GM12878 (cell line): Measurements from ENCODE around the gene SPDYE2B.
"Not testable (repeated sequence)": the region's sequence is repeated elsewhere in the genome, so short reads cannot be mapped to it uniquely, and the experiment has no call there.

Experiments
- ATF2 ChIP-seq: IDR thresholded peaks from 2 replicates; pipeline ENCODE4 v1.6.1; 2012; ENCODE audit warnings: low read length, inconsistent platforms
- CREB1 ChIP-seq: IDR thresholded peaks from 2 replicates; pipeline ENCODE4 v1.6.1; 2012; ENCODE audit warnings: low read depth, mild to moderate bottlenecking, inconsistent platforms
- EGR1 ChIP-seq, 2 experiments: IDR thresholded peaks; 1 replicate in 1 of 2; 2 replicates in 1 of 2; pipeline ENCODE4 v1.6.1; 2011 to 2012; ENCODE audit warnings: low read depth in 2 of 2, low read length in 2 of 2, borderline replicate concordance in 1 of 2, mild to moderate bottlenecking in 1 of 2, moderate library complexity in 1 of 2
- ESRRA ChIP-seq: IDR thresholded peaks from 2 replicates; pipeline ENCODE4 v1.6.1; 2012; ENCODE audit warnings: mild to moderate bottlenecking, low read length, improper control_type of control experiment
- HDGF ChIP-seq: fragments of 450-650 bp; IDR thresholded peaks from 2 replicates; pipeline ENCODE4 v1.6.1; 2016; ENCODE audit warnings: antibody characterized with exemption
- IRF3 ChIP-seq: fragments of 450-650 bp; IDR thresholded peaks from 2 replicates; pipeline ENCODE4 v1.6.1; 2014; ENCODE audit warnings: mild to moderate bottlenecking
- MEF2A ChIP-seq: IDR thresholded peaks from 2 replicates; pipeline ENCODE4 v1.6.1; 2011; ENCODE audit warnings: low read depth, mild to moderate bottlenecking, low read length, moderate library complexity; ENCODE audit not compliant: insufficient read depth
- NFXL1 ChIP-seq: fragments of 450-650 bp; IDR thresholded peaks from 2 replicates; pipeline ENCODE4 v1.6.1; 2017; ENCODE audit warnings: antibody characterized with exemption, mild to moderate bottlenecking, borderline replicate concordance
- NRF1 ChIP-seq: conservative IDR thresholded peaks from 2 replicates; pipeline ENCODE4 v1.6.1; 2011; ENCODE audit warnings: mild to moderate bottlenecking, low read depth, low read length, improper control_type of control experiment
- REST ChIP-seq: IDR thresholded peaks from 2 replicates; pipeline ENCODE4 v1.6.1; 2012; ENCODE audit warnings: mild to moderate bottlenecking, low read depth, low read length
- SP1 ChIP-seq: IDR thresholded peaks from one replicate; pipeline ENCODE4 v1.6.1; 2011; ENCODE audit warnings: low read depth, low read length
- ZBTB40 ChIP-seq: fragments of 450-650 bp; IDR thresholded peaks from 2 replicates; pipeline ENCODE4 v1.6.1; 2016; ENCODE audit warnings: mild to moderate bottlenecking, moderate library complexity, borderline replicate concordance
- TF ChIP-seq, protein P1 (sequence below), 3 experiments: IDR thresholded peaks in 2 of 3; conservative IDR thresholded peaks in 1 of 3; 2 replicates each; pipeline ENCODE4 v1.5.1; 2011; ENCODE audit warnings: low read depth in 3 of 3, low read length in 3 of 3, mild to moderate bottlenecking in 3 of 3, control low read depth in 2 of 3, moderate library complexity in 2 of 3, inconsistent platforms in 1 of 3, mixed read lengths in 1 of 3; ENCODE audit not compliant: control insufficient read depth in 2 of 3, insufficient read depth in 1 of 3; ENCODE audit errors: extremely low read depth in 1 of 3

DNA sequence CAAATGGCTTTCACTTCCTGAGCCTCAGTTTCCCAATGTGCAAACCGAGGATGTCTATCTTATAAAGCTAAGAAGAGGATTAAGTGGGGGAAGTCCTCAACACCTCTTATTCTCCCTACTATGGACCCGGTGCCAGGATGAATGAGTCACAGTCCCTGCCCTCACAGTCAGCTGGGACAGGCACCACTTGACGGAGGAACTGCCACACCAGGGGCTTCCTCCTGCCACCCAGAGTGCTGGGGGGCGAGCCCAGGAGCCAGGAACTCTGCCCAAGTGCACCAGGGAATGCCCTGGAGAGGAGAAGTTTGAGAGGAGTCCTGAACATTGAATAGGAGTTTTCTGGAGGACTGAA is 35.8 kb upstream of the SPDYE2B start:
- not testable (repeated sequence) for TF ChIP-seq IRF3; REST; CREB1; ESRRA; MEF2A; ZBTB40; NRF1; HDGF; ATF2; NFXL1; SP1; EGR1 (IDR thresholded peaks at IDR 0.05; ENCODE audit: borderline replicate concordance in 1 of 2, low read depth in 2 of 2, low read length in 2 of 2)
- TF ChIP-seq, protein P1, sequence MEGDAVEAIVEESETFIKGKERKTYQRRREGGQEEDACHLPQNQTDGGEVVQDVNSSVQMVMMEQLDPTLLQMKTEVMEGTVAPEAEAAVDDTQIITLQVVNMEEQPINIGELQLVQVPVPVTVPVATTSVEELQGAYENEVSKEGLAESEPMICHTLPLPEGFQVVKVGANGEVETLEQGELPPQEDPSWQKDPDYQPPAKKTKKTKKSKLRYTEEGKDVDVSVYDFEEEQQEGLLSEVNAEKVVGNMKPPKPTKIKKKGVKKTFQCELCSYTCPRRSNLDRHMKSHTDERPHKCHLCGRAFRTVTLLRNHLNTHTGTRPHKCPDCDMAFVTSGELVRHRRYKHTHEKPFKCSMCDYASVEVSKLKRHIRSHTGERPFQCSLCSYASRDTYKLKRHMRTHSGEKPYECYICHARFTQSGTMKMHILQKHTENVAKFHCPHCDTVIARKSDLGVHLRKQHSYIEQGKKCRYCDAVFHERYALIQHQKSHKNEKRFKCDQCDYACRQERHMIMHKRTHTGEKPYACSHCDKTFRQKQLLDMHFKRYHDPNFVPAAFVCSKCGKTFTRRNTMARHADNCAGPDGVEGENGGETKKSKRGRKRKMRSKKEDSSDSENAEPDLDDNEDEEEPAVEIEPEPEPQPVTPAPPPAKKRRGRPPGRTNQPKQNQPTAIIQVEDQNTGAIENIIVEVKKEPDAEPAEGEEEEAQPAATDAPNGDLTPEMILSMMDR (IDR thresholded peaks at IDR 0.05 in 2 of 3, conservative IDR thresholded peaks at IDR 0.05 in 1 of 3; ENCODE audit: control insufficient read depth in 2 of 3, extremely low read depth in 1 of 3, insufficient read depth in 1 of 3, low read depth in 3 of 3, low read length in 3 of 3) = not testable (repeated sequence)
